ENCODE data around the gene SRPRA.

DNA sequence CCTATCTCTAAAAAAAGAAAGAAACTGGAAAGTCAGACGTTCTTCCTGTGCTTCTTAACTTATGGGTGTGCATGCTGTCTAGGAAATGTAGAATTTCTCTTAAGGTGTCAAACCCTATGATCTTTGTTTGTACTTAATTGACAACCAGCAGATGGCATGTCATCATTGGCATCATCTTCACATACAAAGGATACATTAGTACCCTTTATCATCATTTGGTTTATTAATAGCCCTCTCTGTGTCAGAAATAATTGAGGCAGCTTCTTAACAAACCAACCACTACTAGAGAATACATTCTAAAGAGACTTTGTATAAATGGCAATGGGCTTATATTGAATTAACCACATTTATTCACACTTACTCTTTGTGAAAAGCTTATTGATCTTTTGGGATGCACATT is 13.9 kb downstream of the SRPRA start:
- TF ChIP-seq, protein P1, sequence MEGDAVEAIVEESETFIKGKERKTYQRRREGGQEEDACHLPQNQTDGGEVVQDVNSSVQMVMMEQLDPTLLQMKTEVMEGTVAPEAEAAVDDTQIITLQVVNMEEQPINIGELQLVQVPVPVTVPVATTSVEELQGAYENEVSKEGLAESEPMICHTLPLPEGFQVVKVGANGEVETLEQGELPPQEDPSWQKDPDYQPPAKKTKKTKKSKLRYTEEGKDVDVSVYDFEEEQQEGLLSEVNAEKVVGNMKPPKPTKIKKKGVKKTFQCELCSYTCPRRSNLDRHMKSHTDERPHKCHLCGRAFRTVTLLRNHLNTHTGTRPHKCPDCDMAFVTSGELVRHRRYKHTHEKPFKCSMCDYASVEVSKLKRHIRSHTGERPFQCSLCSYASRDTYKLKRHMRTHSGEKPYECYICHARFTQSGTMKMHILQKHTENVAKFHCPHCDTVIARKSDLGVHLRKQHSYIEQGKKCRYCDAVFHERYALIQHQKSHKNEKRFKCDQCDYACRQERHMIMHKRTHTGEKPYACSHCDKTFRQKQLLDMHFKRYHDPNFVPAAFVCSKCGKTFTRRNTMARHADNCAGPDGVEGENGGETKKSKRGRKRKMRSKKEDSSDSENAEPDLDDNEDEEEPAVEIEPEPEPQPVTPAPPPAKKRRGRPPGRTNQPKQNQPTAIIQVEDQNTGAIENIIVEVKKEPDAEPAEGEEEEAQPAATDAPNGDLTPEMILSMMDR (conservative IDR thresholded peaks at IDR 0.05; ENCODE audit: low read length): no peak
- no peak for TF ChIP-seq EZH2phosphoT487 (IDR thresholded peaks at IDR 0.05; ENCODE audit: borderline replicate concordance)

All from Loucy (cell line).